Neural cell (in vitro differentiated cells): ENCODE results near the gene SPINT1. TPM values are rescaled to one million over a fixed set of nuclear protein-coding genes. Genes with fewer than 3 reads are reported as not detected.
"Not testable (repeated sequence)": the region's sequence is repeated elsewhere in the genome, so short reads cannot be mapped to it uniquely, and the experiment has no call there.

Experiments
- H2AFZ ChIP-seq: fragments of 200-600, 300-800 bp; sonication (generic), shearing (Covaris generic); 2 replicates; pipeline ENCODE4 v1.6.0; 2014; ENCODE audit warnings: low read depth, mild to moderate bottlenecking, antibody characterized with exemption, low read length, moderate library complexity
- H3F3A ChIP-seq: fragments of 200-600 bp; shearing (Covaris generic); 2 replicates; pipeline ENCODE4 v1.6.1; 2016; ENCODE audit warnings: mild to moderate bottlenecking, moderate library complexity, mixed read lengths, antibody characterized with exemption, low read length; ENCODE audit not compliant: insufficient read depth, poor library complexity, severe bottlenecking
- H3K27ac ChIP-seq: fragments of 200-600, 300-800 bp; sonication (generic), shearing (Covaris generic); 2 replicates; pipeline ENCODE4 v1.5.1; 2014; ENCODE audit warnings: mild to moderate bottlenecking, low read length, moderate library complexity
- H3K27me3 ChIP-seq: fragments of 300-800, 200-600 bp; sonication (generic), shearing (Covaris generic); 2 replicates; pipeline ENCODE4 v1.6.0; 2014; ENCODE audit warnings: mild to moderate bottlenecking, low read depth, low read length, moderate library complexity; ENCODE audit not compliant: insufficient read depth
- H3K36me3 ChIP-seq: fragments of 300-800, 200-600 bp; sonication (generic), shearing (Covaris generic); 2 replicates; pipeline ENCODE4 v1.5.1; 2014; ENCODE audit warnings: mild to moderate bottlenecking, antibody characterized with exemption, low read length, moderate library complexity; ENCODE audit not compliant: insufficient read depth
- H3K4me2 ChIP-seq: fragments of 300-800, 200-600 bp; sonication (generic), shearing (Covaris generic); 2 replicates; pipeline ENCODE4 v1.6.0; 2014; ENCODE audit warnings: mild to moderate bottlenecking, low read length
- H3K4me3 ChIP-seq: fragments of 300-800, 200-600 bp; sonication (generic), shearing (Covaris generic); 2 replicates; pipeline ENCODE4 v1.5.1; 2014; ENCODE audit warnings: mild to moderate bottlenecking, low read length, moderate library complexity
- H3K79me2 ChIP-seq: fragments of 200-600 bp; shearing (Covaris generic); replicated peaks from 2 replicates; pipeline ENCODE4 v1.6.0; 2014; ENCODE audit warnings: mild to moderate bottlenecking, low read length, moderate library complexity; ENCODE audit not compliant: insufficient read depth
- H3K9ac ChIP-seq: fragments of 300-800, 200-600 bp; sonication (generic), shearing (Covaris generic); 2 replicates; pipeline ENCODE4 v1.6.1; 2016; ENCODE audit warnings: mild to moderate bottlenecking, low read length, mixed read lengths
- H3K9me2 ChIP-seq: fragments of 200-600 bp; shearing (Covaris generic); 2 replicates; pipeline ENCODE4 v1.6.1; 2016; ENCODE audit warnings: mild to moderate bottlenecking, low read length, mixed read lengths; ENCODE audit not compliant: insufficient read depth
- H3K9me3 ChIP-seq: fragments of 200-600, 300-800 bp; sonication (generic), shearing (Covaris generic); 2 replicates; pipeline ENCODE4 v1.6.1; 2016; ENCODE audit warnings: mild to moderate bottlenecking, mixed run types, low read length, moderate library complexity, mixed read lengths
- H4K20me1 ChIP-seq: fragments of 200-600 bp; shearing (Covaris generic); 2 replicates; pipeline ENCODE4 v1.6.1; 2016; ENCODE audit warnings: mild to moderate bottlenecking, mixed run types; ENCODE audit not compliant: insufficient read depth
- EP300 ChIP-seq: fragments of 450-650 bp; conservative IDR thresholded peaks from 2 replicates; pipeline ENCODE4 v1.6.1; 2014; ENCODE audit warnings: antibody characterized with exemption, mild to moderate bottlenecking, moderate library complexity; ENCODE audit not compliant: poor library complexity, severe bottlenecking
- EZH2 ChIP-seq: fragments of 200-600, 300-800 bp; shearing (Covaris generic), sonication (generic); IDR thresholded peaks from 2 replicates; pipeline ENCODE4 v1.6.1; 2014; ENCODE audit warnings: antibody characterized with exemption, low read length, borderline replicate concordance, mild to moderate bottlenecking; ENCODE audit not compliant: insufficient read depth, poor library complexity, severe bottlenecking
- MXI1 ChIP-seq: fragments of 450-650 bp; conservative IDR thresholded peaks from 2 replicates; pipeline ENCODE4 v1.6.1; 2014; ENCODE audit warnings: antibody characterized with exemption, mild to moderate bottlenecking; ENCODE audit not compliant: poor library complexity, severe bottlenecking
- POLR2AphosphoS5 ChIP-seq: IDR thresholded peaks from 2 replicates; pipeline ENCODE4 v1.6.1; 2012
- RAD21 ChIP-seq: fragments of 450-650 bp; conservative IDR thresholded peaks from 2 replicates; pipeline ENCODE4 v1.6.1; 2014; ENCODE audit warnings: antibody characterized with exemption, mild to moderate bottlenecking, moderate library complexity
- SMC3 ChIP-seq: fragments of 450-650 bp; conservative IDR thresholded peaks from 2 replicates; pipeline ENCODE4 v1.6.1; 2014; ENCODE audit warnings: antibody characterized with exemption, mild to moderate bottlenecking, moderate library complexity; ENCODE audit not compliant: poor library complexity
- TAF1 ChIP-seq: IDR thresholded peaks from 2 replicates; pipeline ENCODE4 v1.6.1; 2012; ENCODE audit warnings: low read depth
- polyA plus RNA-seq: library from polyadenylated mRNA; depleted of rRNA; stranded (reverse); fragments of >200 nt; gene quantifications from 2 replicates; pipeline ENCODE4 v1.2.3, GENCODE V29; 2014
- TF ChIP-seq, protein P1 (sequence below): fragments of 450-650 bp; IDR thresholded peaks from 2 replicates; pipeline ENCODE4 v1.5.1; 2014; ENCODE audit warnings: antibody characterized with exemption, mild to moderate bottlenecking, moderate library complexity; ENCODE audit not compliant: poor library complexity, severe bottlenecking
- TF ChIP-seq, protein P2 (sequence below): IDR thresholded peaks from 2 replicates; pipeline ENCODE4 v1.6.1; 2012; ENCODE audit warnings: borderline replicate concordance

The SPINT1 gene
- polyA plus RNA-seq, 1 donor from 2014 or later = 0.68 TPM

DNA sequence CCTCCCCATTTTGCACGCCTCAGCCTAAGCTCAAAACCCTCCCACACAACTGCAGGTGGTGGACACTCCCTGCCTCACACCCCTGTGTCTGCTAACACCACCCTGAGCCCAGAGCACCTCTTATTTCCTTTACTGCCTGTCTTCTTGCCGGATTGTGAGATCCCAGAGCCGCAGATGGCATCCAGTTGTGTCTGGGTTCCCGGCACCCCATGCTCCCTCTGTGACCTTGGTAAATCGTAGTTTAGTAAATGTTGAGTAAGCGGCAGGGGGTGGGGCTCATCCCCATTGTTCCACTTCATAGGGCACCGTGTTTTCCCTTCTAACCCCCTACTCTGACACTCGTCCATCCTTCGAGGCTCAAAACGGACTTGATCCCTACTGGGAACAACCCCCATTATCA lies 14.9 kb downstream of the SPINT1 start:
- H3K27ac ChIP-seq = no peak overlapping the region
- H2AFZ ChIP-seq = no peak overlapping the region
- no peak overlapping the region for H3K9ac ChIP-seq
- no peaks in the 10 kb centered on the region for H3K36me3 ChIP-seq
- H3K79me2 ChIP-seq = no peaks in the 10 kb centered on the region
- H4K20me1 ChIP-seq = no peaks in the 10 kb centered on the region
- no peaks in the 10 kb centered on the region for H3F3A ChIP-seq
- H3K9me3 ChIP-seq = no peaks in the 10 kb centered on the region
- no peaks in the 10 kb centered on the region for H3K27me3 ChIP-seq
- no peaks in the 10 kb centered on the region for H3K9me2 ChIP-seq
- no peak overlapping the region for H3K4me3 ChIP-seq
- TF ChIP-seq TAF1 (no peak), SMC3 (no peak), EP300 (no peak), POLR2AphosphoS5 (no peak), MXI1 (no peak), EZH2 (no peak), RAD21 (no peak)
- TF ChIP-seq, protein P1, sequence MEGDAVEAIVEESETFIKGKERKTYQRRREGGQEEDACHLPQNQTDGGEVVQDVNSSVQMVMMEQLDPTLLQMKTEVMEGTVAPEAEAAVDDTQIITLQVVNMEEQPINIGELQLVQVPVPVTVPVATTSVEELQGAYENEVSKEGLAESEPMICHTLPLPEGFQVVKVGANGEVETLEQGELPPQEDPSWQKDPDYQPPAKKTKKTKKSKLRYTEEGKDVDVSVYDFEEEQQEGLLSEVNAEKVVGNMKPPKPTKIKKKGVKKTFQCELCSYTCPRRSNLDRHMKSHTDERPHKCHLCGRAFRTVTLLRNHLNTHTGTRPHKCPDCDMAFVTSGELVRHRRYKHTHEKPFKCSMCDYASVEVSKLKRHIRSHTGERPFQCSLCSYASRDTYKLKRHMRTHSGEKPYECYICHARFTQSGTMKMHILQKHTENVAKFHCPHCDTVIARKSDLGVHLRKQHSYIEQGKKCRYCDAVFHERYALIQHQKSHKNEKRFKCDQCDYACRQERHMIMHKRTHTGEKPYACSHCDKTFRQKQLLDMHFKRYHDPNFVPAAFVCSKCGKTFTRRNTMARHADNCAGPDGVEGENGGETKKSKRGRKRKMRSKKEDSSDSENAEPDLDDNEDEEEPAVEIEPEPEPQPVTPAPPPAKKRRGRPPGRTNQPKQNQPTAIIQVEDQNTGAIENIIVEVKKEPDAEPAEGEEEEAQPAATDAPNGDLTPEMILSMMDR = no peak
- TF ChIP-seq, protein P2, sequence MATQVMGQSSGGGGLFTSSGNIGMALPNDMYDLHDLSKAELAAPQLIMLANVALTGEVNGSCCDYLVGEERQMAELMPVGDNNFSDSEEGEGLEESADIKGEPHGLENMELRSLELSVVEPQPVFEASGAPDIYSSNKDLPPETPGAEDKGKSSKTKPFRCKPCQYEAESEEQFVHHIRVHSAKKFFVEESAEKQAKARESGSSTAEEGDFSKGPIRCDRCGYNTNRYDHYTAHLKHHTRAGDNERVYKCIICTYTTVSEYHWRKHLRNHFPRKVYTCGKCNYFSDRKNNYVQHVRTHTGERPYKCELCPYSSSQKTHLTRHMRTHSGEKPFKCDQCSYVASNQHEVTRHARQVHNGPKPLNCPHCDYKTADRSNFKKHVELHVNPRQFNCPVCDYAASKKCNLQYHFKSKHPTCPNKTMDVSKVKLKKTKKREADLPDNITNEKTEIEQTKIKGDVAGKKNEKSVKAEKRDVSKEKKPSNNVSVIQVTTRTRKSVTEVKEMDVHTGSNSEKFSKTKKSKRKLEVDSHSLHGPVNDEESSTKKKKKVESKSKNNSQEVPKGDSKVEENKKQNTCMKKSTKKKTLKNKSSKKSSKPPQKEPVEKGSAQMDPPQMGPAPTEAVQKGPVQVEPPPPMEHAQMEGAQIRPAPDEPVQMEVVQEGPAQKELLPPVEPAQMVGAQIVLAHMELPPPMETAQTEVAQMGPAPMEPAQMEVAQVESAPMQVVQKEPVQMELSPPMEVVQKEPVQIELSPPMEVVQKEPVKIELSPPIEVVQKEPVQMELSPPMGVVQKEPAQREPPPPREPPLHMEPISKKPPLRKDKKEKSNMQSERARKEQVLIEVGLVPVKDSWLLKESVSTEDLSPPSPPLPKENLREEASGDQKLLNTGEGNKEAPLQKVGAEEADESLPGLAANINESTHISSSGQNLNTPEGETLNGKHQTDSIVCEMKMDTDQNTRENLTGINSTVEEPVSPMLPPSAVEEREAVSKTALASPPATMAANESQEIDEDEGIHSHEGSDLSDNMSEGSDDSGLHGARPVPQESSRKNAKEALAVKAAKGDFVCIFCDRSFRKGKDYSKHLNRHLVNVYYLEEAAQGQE = no peak
- no peak overlapping the region for H3K4me2 ChIP-seq

DNA sequence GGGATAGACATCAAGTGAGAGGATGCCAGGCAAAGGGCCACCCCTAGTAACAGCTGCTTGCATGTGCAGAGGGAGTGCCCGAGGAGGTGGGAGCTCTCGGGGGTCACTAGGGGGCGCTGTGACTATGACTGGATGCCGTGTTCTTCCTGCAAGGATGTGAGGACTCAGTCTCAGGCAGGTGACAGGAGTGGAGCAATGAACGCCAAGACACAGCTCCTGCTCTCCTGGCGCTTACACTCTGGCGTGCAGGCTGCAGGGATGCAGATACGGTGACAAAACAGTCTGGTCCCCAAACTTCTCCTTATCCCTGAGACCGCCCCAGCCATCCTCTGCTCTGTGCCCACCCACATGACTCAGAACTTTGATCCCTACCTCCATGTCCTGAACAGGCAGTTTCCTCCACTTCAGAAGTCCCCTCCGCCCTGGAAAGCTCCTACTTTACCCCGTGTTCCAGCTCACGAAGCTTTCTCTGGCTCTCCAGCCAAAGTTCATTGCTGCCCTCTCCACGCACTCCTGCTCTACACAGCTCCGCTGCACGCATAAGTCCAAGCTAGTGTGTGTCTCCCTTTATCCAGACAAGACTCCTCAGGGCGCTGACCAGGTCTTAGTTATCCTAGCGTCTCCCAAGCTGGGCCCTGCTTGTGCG lies 15.5 kb downstream of the SPINT1 start:
- H3K9ac ChIP-seq = no peak overlapping the region
- H3K9me2 ChIP-seq = no peaks in the 10 kb centered on the region
- H4K20me1 ChIP-seq = no peaks in the 10 kb centered on the region
- H3K36me3 ChIP-seq = no peaks in the 10 kb centered on the region
- H3K27ac ChIP-seq = no peak overlapping the region
- H3K4me2 ChIP-seq = no peak overlapping the region
- no peaks in the 10 kb centered on the region for H3K9me3 ChIP-seq
- H2AFZ ChIP-seq = no peak overlapping the region
- H3F3A ChIP-seq = no peaks in the 10 kb centered on the region
- TF ChIP-seq MXI1 = no peak
- TF ChIP-seq, protein P1 = peak; percentile 48
- no peak overlapping the region for H3K4me3 ChIP-seq
- H3K27me3 ChIP-seq = no peaks in the 10 kb centered on the region
- H3K79me2 ChIP-seq = no peaks in the 10 kb centered on the region

DNA sequence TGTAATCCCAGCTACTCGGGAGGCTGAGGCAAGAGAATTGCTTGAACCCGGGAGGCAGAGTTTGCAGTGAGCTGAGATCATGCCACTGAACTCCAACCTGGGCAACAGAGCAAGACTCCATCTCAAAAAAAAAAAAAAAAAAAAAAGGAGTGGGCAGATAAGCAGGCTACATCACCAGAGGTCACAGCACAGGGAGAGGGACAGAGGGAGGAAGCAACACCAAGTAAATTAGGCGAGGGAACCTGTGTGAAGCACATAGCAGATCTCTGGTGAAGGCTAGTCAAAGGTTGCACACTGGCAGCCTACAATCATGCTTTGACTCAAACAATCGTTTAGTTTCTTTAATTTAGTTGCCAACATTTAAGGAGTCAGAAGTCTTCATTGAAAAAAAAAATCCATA lies 17.3 kb downstream of the SPINT1 start:
- not testable (repeated sequence) for H3K27ac ChIP-seq, H3K4me2 ChIP-seq, H3K4me3 ChIP-seq, H3K9ac ChIP-seq, H4K20me1 ChIP-seq, H3F3A ChIP-seq, H3K36me3 ChIP-seq, H2AFZ ChIP-seq, H3K79me2 ChIP-seq, H3K9me3 ChIP-seq, H3K27me3 ChIP-seq, H3K9me2 ChIP-seq
